ENCODE results near the gene LENG1.

DNA sequence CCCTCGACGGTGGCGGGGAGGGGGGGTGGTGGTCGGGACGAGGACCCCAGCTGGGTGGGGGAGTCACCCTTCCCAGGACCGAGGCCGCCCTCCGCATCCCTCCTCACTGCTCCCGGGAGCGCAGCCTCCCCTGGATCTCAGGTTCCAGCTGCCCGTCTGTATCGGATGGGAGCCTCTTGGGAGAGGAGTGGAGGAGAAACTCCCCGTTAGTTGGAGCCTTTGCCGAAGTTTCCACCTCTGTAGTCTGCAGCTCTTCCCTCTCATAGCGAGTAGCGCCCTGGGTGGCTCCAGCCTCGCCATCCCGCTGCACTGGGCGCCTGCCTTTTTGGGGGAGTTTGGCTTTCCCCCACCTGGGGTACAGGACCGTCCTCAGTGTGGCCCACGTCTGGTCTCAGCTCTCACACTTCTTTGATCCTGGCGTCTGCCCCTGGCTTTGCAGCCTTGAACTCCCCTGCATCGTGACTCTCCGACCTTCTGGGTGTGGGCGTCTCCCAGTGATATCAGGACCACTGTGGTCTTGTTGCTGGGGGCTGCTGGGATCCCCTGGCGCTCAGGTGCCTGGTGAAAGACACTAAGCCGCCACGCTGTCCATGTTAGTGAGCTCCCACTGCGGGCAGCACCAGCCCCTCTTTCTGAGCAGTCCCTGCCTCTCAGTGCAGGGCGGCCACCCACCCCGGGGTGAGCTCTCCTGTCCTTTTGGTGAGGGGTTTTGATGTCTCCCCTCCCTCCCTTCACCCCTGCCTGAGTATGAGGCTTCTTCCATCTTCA lies 20.8 kb downstream of the LENG1 start:
- no peak for TF ChIP-seq ZNF274 (IDR thresholded peaks at IDR 0.05; ENCODE audit: low read length)
- TF ChIP-seq ZNF274 (tag by site-specific recombination; IDR thresholded peaks at IDR 0.05; ENCODE audit: borderline replicate concordance) = no peak
- no peak for TF ChIP-seq ZNF777 (tag by site-specific recombination; IDR thresholded peaks at IDR 0.05; ENCODE audit: borderline replicate concordance)
- TF ChIP-seq, protein P1, sequence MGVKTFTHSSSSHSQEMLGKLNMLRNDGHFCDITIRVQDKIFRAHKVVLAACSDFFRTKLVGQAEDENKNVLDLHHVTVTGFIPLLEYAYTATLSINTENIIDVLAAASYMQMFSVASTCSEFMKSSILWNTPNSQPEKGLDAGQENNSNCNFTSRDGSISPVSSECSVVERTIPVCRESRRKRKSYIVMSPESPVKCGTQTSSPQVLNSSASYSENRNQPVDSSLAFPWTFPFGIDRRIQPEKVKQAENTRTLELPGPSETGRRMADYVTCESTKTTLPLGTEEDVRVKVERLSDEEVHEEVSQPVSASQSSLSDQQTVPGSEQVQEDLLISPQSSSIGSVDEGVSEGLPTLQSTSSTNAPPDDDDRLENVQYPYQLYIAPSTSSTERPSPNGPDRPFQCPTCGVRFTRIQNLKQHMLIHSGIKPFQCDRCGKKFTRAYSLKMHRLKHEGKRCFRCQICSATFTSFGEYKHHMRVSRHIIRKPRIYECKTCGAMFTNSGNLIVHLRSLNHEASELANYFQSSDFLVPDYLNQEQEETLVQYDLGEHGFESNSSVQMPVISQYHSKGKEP (tag by site-specific recombination; IDR thresholded peaks at IDR 0.05) = no peak
- TF ChIP-seq REST (tag by site-specific recombination; IDR thresholded peaks at IDR 0.05) = no peak
- no peak for TF ChIP-seq CTCF (tag by site-specific recombination; IDR thresholded peaks at IDR 0.05)
